ENCODE data around the gene CA9. TPM values are rescaled to one million over a fixed set of nuclear protein-coding genes. Genes with fewer than 3 reads are reported as not detected.
A peak's percentile ranks its signal among the peaks of the same experiment; 100 is the strongest.

CA9 gene
- total and polyA plus RNA-seq, 2 experiments from 2014 or later: 1.1 TPM; not detected in 1

DNA sequence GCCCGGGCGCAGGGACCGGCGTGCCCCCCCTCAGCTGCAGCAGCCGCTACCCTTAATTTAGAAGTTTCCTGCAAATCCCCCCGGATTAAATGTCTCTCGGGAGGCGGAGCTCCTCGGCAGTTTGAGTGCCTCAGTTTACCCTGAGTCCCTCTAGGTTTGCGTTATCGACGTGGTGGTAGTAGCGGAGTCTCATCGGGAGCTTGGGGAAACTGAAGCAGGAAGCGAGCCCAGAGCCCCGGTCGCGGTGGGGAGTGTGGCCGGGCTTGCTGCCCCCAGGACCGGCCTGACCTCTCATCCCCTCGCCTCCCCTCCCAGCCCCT is 16.5 kb downstream of the CA9 start:
- H3K27ac ChIP-seq (ENCODE audit: low read depth): peak overlapping the region; percentile 50; the same call in 1 of the 2 replicates
- H3K27ac Mint-ChIP-seq: no peak overlapping the region
- ATAC-seq: peak; percentile 33

DNA sequence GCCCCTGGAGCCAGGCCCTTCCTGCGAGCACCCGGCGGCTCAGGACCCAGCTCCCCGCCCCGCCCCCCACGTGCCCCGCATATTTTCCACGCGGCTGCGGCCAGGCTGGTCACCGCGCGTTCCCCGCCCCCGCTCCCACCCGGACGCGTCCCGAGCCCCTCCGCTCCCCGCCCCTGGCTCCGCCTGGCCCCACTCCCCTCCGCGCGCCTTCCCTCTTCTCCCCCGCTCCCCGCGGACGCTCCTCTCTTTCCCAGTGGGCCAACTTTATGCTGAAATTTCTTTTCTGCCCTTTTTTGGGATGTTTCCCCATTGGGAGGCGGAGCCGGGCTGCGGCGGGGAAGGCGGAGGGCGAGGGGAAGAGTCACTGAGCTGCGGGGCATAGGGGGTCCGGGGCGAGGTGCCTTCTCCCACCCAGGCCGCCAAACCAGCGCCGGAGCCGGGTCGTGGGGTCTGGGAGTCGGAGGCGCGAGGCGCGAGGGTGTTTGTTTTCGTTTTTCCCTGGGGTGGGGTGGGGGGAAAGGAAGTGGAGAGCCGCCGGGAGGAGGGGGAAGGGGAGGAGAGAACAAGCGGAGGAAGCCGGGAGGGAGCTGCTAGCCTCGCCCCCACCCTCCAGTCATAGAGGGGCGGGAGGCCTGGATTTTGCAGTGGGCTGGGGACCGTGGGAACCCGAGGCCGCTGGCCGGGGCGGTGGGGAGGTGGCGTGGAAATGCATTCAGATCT is 17.0 kb downstream of the CA9 start:
- Mint-ChIP-seq H3K4me1 (peaks cover 33% of the 10 kb centered on the region), H3K36me3 (ENCODE audit: low read depth) (peaks cover 31% of the 10 kb centered on the region), H3K9me3 (no peaks in the 10 kb centered on the region; the same call in 1 of the 3 replicates), H3K4me3 (peak overlapping the region; percentile 95), H3K27ac (peak overlapping the region; percentile 62; the same call in 1 of the 2 replicates), H3K27me3 (ENCODE audit: insufficient read depth, low read depth, poor library complexity) (peaks cover 3% of the 10 kb centered on the region)
- Histone ChIP-seq H3F3A (replicated peaks; ENCODE audit: low read depth) (no peaks in the 10 kb centered on the region), H3K9me2 (ENCODE audit: insufficient read depth) (no peaks in the 10 kb centered on the region), H4K20me1 (replicated peaks; ENCODE audit: insufficient read depth) (peaks cover 6% of the 10 kb centered on the region; the same call in 1 of the 2 replicates), H3K4me3 (peak overlapping the region; percentile 94), H3K4me2 (peak overlapping the region; percentile 96), H3K79me2 (replicated peaks; ENCODE audit: insufficient read depth) (peaks cover 22% of the 10 kb centered on the region), H3K36me3 (ENCODE audit: insufficient read depth) (peaks cover 4% of the 10 kb centered on the region; the same call in 1 of the 2 replicates), H3K4me1 (ENCODE audit: insufficient read depth) (peaks cover 17% of the 10 kb centered on the region; the same call in 1 of the 2 replicates), H2AFZ (peak overlapping the region; percentile 92), H3K27ac (ENCODE audit: low read depth) (peak overlapping the region; percentile 87; the same call in 1 of the 2 replicates), H3K27me3 (ENCODE audit: insufficient read depth) (no peaks in the 10 kb centered on the region)
- ATAC-seq: peak; percentile 42
- TF ChIP-seq NANOG (IDR thresholded peaks at IDR 0.05; ENCODE audit: borderline replicate concordance) (no peak), ZNF114 (CRISPR knock-in tag; IDR thresholded peaks at IDR 0.05) (no peak), POLR2AphosphoS5 (IDR thresholded peaks at IDR 0.05; ENCODE audit: low read depth) (peak; percentile 7; the same call in 1 of the 2 replicates), CREB1 (CRISPR knock-in tag; IDR thresholded peaks at IDR 0.05; ENCODE audit: low read depth) (no peak), ZNF331 (CRISPR knock-in tag; IDR thresholded peaks at IDR 0.05; ENCODE audit: low read depth) (no peak)
- peak; percentile 76 for DNase-seq (ENCODE audit: low spot score)

More for the DNA sequence above, 16.5 kb downstream of the CA9 start:
- H3K9me2 ChIP-seq (ENCODE audit: insufficient read depth): no peaks in the 10 kb centered on the region
- peak overlapping the region; percentile 96 for H3K4me2 ChIP-seq
- Mint-ChIP-seq H3K4me3 (peak overlapping the region; percentile 95), H3K9me3 (no peaks in the 10 kb centered on the region; the same call in 1 of the 3 replicates), H3K27me3 (ENCODE audit: insufficient read depth, low read depth, poor library complexity) (peaks cover 3% of the 10 kb centered on the region), H3K36me3 (ENCODE audit: low read depth) (peaks cover 36% of the 10 kb centered on the region), H3K4me1 (peaks cover 33% of the 10 kb centered on the region)
- DNase-seq (ENCODE audit: low spot score): peak; percentile 53
- H2AFZ ChIP-seq: peak overlapping the region; percentile 59; the same call in 1 of the 2 replicates
- H3K4me3 ChIP-seq: peak overlapping the region; percentile 94
- H3K4me1 ChIP-seq (ENCODE audit: insufficient read depth): peaks cover 17% of the 10 kb centered on the region; the same call in 1 of the 2 replicates
- H3F3A ChIP-seq (replicated peaks; ENCODE audit: low read depth): 0 out of 2 replicates have a peak, but pooled peaks cover 3% of the 10 kb centered on the region
- peaks cover 10% of the 10 kb centered on the region; the same call in 1 of the 2 replicates for H3K36me3 ChIP-seq (ENCODE audit: insufficient read depth)
- no peaks in the 10 kb centered on the region for H3K27me3 ChIP-seq (ENCODE audit: insufficient read depth)
- H3K79me2 ChIP-seq (replicated peaks; ENCODE audit: insufficient read depth): peaks cover 22% of the 10 kb centered on the region
- TF ChIP-seq, protein P1, sequence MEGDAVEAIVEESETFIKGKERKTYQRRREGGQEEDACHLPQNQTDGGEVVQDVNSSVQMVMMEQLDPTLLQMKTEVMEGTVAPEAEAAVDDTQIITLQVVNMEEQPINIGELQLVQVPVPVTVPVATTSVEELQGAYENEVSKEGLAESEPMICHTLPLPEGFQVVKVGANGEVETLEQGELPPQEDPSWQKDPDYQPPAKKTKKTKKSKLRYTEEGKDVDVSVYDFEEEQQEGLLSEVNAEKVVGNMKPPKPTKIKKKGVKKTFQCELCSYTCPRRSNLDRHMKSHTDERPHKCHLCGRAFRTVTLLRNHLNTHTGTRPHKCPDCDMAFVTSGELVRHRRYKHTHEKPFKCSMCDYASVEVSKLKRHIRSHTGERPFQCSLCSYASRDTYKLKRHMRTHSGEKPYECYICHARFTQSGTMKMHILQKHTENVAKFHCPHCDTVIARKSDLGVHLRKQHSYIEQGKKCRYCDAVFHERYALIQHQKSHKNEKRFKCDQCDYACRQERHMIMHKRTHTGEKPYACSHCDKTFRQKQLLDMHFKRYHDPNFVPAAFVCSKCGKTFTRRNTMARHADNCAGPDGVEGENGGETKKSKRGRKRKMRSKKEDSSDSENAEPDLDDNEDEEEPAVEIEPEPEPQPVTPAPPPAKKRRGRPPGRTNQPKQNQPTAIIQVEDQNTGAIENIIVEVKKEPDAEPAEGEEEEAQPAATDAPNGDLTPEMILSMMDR (conservative IDR thresholded peaks at IDR 0.05; ENCODE audit: low read depth in 2 of 2): no peak
- TF ChIP-seq JUNB (IDR thresholded peaks at IDR 0.05; ENCODE audit: unreplicated experiment): no peak
- H4K20me1 ChIP-seq (replicated peaks; ENCODE audit: insufficient read depth): peaks cover 6% of the 10 kb centered on the region; the same call in 1 of the 2 replicates

DNA sequence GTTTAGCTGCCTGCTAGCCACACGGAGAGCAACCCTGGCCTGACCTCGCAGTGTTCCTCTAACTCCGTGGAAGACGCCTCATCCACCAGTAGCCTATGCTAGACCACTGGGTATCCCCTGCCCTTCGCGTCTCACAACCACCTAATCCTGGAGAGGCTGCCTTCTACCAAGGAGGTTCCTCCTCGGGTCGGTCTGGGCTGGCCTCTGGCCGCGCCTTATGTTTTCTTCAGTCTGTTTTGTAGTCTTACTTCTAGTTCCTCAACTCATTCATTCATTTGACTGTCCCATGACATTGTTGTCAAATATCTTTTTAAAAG is 17.6 kb downstream of the CA9 start:
- H2AFZ ChIP-seq: peak overlapping the region; percentile 92; the same call in 1 of the 2 replicates
- no peaks in the 10 kb centered on the region for H3K36me3 ChIP-seq (ENCODE audit: insufficient read depth)
- H4K20me1 ChIP-seq (replicated peaks; ENCODE audit: insufficient read depth): peaks cover 6% of the 10 kb centered on the region; the same call in 1 of the 2 replicates
- peaks cover 3% of the 10 kb centered on the region for H3K27me3 Mint-ChIP-seq (ENCODE audit: insufficient read depth, low read depth, poor library complexity)
- peaks cover 27% of the 10 kb centered on the region for H3K36me3 Mint-ChIP-seq (ENCODE audit: low read depth)
- peaks cover 17% of the 10 kb centered on the region; the same call in 1 of the 2 replicates for H3K4me1 ChIP-seq (ENCODE audit: insufficient read depth)
- DNase-seq (ENCODE audit: low spot score) (peak; percentile 60), ATAC-seq (peak; percentile 38)
- peaks cover 33% of the 10 kb centered on the region for H3K4me1 Mint-ChIP-seq
- no peaks in the 10 kb centered on the region for H3K27me3 ChIP-seq (ENCODE audit: insufficient read depth)
- no peaks in the 10 kb centered on the region for H3K9me2 ChIP-seq (ENCODE audit: insufficient read depth)
- peak overlapping the region; percentile 94 for H3K4me3 ChIP-seq
- H3K27ac ChIP-seq (ENCODE audit: low read depth): no peak overlapping the region; the same call in 1 of the 2 replicates
- H3F3A ChIP-seq (replicated peaks; ENCODE audit: low read depth): no peaks in the 10 kb centered on the region
- peak overlapping the region; percentile 95 for H3K4me3 Mint-ChIP-seq
- H3K79me2 ChIP-seq (replicated peaks; ENCODE audit: insufficient read depth): peaks cover 22% of the 10 kb centered on the region
- no peaks in the 10 kb centered on the region; the same call in 1 of the 3 replicates for H3K9me3 Mint-ChIP-seq
- H3K27ac Mint-ChIP-seq: peak overlapping the region; percentile 79; the same call in 1 of the 2 replicates
- H3K4me2 ChIP-seq: peak overlapping the region; percentile 96
- no peak for TF ChIP-seq NANOG (IDR thresholded peaks at IDR 0.05; ENCODE audit: borderline replicate concordance)
- no peak for TF ChIP-seq ZNF331 (CRISPR knock-in tag; IDR thresholded peaks at IDR 0.05; ENCODE audit: low read depth)
- TF ChIP-seq JUNB (IDR thresholded peaks at IDR 0.05; ENCODE audit: unreplicated experiment): no peak
